NCI-H226 (cell line): ENCODE results near the gene MRGPRD.
A peak's percentile ranks its signal among the peaks of the same experiment; 100 is the strongest.
"Not testable (repeated sequence)": the region's sequence is repeated elsewhere in the genome, so short reads cannot be mapped to it uniquely, and the experiment has no call there.

Experiments
- DNase-seq: peaks from one replicate; pipeline ENCODE4 v3.0.0-alpha.2; 2015

Gene MRGPRD

DNA sequence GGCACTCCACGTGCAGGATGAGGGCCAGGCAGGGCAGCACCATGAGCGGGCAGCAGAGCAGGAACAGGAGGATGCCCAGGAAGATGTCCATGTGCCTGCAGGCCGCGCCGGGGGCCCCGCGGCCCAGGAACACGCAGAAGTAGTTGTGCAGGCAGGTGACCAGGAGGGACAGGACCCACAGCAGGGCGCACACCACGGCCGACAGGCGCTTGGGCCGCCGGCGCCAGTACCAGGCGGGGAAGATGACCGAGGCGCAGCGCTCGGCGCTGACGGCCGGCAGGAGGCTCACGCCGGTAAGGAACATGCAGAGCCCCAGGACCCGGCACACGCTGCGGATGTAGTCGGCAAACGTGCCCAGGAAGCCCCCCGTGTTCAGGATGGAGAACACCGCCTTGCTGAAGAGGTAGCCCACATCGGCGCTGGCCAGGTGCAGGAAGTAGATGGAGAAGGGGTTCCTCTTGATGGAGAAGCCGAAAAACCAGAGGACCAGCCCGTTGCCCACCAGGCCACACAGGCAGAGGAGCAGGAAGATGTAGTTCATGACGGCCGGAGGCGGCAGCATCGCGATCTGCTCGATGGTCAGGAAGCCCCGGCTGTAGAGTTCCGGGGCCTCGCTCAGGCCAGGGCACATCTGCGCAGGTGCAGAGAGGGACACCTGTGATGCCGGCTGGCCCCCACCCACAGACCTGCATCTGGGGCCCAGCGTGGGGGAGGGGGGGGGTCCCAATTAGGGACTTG is 25.0 kb upstream of the MRGPRD start:
- no peak for DNase-seq

DNA sequence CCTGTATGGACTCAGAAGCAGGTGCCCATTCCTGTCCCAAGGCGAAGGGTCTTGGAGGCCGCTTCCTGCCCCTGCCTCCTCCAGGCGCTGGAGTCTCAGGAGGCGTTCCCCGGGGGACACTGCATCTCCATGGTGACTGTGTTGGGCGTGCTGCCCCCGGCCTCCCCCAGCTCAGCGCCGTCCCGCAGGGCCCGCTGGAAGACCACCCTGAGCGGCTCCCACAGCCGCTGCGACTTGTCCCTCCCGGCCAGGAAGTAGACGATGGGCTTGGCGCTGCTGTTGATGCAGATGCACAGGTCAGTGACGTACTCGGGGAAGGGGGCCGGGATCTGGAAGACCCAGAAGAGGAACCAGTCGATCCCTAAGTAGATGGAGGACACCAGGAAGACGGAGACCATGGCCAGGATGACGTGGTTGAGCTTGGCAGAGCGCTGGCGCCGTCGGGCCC is 24.4 kb upstream of the MRGPRD start:
- DNase-seq, result no peak

DNA sequence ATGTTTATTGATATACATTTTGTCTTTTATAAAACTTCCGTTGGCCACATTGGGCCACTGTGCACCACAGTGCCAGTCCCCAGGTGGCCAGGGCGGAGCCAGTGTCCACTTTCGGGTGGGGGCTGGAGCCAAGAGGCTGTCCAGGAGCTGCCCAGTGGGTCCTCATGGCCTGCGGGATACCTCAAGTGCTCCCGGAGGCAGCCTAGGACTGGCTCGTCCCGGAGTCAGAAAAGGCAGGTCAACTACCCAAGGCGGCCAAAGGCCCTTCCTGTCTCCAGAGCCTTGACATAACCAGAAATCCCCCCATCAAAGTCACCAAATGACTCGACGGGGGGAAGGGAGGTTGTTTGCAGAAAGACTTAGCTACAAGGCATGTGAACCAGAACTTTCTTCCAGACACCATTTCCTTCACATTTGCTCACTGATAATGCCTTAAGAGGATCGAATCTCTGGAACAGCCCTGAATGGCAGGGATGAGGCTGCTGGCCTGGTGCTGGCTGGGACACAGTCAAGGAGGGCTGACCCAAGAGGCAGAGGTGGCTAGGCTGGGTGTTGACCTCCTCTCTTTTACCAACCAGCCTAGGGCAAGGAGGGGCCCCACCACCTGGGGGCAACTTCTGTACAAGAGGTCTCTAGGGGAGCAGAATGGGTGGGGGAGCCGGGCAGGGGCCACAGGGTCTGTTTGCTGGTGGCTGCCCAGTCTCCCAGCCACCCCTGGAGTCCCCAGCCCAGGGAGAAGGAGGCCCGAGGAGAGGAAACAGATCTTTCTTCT is 23.8 kb upstream of the MRGPRD start:
- DNase-seq, result no peak

DNA sequence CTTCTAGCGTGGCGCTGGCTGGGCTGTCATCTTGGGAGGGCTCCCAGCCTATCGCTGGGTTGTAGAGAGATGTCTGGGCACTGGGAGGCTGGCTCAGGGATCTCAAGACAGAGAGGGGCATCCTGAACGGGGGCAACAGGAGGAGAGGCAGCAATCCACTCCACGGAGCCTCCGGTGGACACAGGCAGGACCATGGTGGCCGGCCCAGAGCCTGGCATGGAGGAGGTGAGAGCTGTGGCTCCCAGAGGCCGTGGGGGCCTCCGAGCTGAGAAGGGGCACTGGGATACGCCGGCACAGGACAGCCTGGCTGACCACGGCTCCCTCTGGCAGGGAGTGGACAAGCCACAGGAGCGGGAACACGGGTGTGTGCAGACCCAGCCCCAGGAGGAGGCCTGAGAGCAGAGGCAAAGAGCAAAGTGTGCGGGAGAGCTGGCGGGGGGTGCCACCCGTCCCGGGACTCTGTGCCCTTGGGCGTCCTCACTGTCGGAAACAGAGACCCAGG is 23.1 kb upstream of the MRGPRD start:
- DNase-seq, result no peak

DNA sequence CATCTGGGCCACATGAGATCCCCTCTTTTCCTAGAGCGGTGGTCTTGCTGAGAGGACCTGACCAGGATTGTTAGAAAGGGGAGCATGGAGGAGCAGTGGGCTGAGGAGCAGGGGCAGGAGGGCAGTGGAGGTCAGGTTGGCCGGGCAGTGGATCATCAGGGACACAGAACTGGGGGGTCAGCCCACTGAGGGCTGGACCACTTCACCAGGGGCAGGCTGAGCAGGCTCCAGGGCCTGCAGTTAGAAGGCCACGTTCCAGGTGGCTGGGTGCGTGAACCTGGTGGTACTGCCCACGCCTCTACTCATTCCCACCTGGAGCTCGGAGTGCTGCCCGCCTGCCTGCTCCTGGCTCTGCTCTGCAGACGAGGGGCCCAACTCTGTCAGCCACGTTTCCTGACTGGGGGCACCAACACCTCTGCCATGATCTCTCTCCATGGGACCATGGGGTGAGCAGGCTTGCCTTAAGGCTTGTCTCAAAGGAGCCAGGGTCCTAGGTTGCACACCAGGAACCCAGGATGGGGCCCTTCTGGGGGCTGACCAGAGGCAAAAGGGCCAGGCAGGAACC is 22.6 kb upstream of the MRGPRD start:
- DNase-seq, result no peak

DNA sequence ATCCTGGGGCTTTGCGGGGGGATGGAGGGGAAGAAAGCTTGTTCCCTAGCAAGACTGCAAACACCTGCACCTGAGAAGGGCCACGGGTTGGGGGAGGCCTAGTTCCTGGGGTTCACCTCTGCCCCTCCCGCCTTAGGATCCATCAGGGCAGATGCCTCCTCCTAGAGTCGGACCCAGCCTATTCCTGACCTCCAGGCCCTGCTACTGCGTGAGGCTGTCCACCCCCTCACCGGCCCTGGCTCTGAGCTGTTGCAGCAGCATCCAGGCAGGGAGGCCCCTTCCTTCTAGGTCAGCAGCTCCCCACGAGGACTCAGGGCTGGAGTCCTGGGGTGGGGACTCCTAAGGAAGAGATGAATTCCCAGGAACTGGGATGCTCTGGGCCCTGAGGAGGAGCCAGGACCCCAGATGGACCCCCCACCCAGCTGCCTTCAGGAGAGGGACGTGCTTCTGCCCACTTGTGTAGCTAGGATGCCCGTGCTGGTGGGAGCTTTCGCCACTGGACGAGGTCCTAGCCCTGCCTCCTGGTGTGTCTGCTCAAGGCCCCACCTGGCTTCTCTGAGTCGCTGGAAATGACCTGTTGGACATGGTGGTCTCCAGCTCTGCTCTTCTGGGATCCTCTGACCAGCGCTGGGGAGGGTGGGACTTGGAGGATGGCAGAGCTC is 21.9 kb upstream of the MRGPRD start:
- DNase-seq, result no peak

DNA sequence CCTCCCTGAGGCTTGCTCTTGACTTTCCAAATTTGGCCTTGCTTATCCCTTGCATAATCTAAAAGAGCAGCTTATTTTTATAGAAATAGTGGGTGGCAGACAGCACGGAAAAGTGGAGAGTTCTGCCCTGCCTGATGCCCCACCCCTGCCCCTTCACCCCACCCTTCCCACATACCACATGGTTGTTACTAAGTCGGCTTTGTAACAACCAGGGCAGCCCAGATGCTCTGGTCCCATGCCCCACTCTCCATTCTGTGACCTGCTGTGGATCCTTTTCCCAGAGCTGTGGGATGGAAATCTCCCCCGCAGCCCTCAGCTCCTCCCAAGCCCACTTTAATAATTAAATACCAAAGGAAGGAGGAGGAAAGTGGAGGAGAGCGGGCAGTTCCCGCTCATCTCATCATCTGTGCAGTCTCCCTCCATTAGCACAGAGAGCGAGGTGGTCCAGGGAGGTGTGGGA is 21.4 kb upstream of the MRGPRD start:
- no peak for DNase-seq

DNA sequence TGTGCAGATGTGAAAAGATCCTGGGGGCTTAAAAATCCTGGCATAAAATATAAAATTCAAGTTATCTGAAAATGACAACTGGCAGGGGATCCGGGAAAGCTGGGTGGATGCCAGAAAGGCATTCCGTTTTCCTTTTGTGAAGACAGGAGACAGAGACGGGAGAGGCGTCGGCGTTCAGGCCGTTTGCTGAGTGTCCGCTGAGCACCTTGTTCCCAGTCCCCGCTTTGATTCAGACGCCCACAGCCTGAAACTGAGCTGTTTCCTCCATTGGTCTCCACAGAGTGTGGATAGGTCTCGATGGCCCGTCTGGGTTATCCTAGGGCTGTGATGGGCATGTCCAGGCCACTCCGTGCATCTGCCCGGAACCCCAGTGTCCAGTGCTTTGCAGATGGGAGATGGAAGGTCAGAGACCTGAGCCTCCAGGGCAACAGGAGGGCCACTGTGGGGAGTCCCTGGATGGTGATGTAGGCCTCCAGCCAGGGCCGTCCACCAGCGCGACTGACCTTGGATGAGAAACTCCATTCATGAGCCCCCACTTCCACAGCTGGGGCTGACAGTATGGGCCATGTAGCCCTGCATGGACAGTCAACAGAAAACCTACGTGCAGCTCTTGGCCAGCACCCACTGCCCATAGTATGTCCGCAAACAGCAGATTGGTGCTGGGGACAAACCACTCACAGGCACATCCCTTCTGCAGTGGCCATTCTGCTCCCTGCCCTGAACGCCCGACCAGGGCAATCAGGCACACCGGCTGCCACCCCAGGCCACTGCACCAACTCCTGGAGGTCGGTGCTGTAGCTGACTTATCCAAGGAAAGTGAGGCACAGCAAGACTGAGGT is 20.7 kb upstream of the MRGPRD start:
- DNase-seq, result no peak

DNA sequence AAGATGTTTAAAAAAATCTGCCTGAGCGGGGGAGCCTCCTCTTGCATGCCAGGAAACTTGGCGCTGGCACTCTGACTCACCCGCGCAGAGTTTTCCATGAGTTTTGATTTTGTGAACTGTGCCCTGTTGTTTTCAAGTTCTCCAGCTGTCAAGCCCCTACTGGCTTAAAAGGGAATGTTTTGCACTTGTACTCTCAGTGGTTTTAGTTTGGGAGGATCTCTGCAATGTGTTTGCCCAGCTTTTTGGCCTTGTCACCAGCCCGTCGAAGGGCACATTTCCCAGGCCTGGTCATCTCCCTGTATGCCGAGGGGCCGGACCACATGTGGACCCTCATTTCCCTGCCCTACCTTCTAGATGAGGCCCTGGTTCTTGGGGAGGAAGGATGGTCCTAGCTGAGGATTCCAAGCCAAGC is 20.1 kb upstream of the MRGPRD start:
- DNase-seq, result peak; percentile 85

DNA sequence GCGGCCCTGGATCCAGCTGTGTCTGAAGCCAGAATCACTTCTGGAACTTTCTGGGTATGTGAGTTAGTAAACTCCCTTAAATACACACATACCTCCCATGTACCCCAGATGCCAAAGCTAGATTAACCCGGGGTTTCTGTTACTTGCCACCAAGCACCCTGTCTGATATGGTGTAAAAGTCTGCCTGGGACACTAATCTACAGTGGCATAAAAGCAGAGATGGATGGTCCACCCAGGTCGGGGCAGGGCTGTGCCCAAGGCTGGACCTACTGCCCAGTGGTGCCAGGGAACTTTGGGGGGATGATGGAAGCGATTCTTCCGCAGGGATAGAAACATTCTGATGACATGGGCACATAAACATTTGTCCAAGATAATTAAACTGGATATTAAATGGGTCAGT is 19.6 kb upstream of the MRGPRD start:
- DNase-seq, result no peak

DNA sequence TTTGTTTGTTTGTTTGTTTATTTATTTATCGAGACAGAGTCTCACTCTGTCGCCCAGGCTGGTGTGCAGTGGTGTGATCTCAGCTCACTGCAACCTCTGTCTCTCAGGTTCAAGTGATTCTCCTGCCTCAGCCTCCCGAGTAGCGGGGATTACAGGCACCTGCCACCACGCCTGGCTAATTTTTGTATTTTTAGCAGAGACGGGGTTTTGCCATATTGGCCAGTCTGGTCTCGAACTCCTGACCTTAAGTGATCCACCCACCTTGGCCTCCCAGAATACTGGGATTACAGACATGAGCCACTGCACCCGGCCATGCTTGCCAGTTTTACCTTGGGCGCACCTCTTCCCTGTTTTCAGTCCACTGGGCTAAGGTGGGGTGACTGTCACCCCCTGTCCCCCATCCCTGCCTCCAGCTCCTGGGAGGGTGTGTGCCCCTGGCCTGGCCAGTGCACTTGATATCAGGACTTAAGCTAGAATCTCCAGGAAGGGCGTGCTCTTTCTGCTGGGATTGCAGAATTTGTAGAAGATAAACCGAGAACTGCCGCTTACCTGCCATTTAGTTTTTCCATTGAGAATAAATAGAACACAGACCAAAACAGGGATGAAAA is 19.1 kb upstream of the MRGPRD start:
- DNase-seq, result not testable (repeated sequence)

DNA sequence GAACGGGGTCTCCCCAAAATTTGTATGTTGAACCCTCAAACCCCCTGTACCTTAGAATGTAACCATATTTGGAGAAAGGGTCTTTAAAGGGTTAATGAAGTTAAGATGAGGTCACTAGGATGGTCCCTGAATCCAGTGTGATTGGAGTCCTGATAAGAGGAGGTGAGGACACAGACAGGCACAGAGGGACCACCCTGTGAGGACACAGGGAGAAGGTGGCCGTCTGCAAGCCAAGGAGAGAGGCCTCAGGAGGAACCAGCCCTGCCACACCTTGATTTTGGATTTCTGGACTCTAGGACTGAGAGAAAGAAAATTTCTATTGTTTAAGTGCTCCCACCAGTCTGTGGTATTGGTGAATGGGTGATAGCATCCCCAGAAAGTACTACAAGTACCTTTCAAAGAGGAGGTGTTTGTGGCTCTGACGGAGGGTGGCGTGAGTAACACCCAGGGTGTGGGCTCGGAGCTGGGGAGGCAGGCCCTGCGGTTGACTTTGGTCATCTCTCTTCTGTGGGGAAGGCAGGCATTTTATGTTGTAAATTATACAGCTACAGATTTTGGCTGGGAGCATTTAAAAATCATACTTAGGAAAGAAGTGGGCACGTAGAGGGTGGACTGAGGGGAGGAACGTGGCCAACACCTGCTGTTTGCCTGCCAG is 18.4 kb upstream of the MRGPRD start:
- no peak for DNase-seq

DNA sequence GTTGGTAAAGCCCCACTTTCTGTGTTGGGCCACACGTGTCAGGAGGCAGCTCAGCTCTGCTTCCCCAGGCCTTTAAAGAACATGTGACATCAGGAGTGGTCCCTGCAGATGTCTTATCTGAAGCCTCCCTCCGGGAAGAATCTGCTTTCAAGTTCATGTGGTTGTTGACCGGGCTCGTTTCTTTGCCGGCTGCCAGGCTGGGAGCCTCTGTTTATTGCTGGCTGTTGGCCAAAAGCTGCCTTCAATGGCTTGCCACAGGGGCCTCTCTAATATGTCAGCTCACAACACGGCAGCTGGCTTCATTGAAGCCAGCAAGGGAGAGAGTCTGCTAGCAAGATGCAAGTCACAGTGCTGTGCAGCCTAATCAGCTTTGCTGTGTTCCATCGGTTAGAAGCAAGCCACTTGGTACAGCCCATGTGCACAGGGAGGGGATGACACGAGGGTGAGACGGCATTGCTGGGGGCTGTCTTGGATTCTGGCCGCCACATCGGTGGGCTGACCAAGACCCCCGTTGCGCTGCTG is 17.7 kb upstream of the MRGPRD start:
- no peak for DNase-seq

DNA sequence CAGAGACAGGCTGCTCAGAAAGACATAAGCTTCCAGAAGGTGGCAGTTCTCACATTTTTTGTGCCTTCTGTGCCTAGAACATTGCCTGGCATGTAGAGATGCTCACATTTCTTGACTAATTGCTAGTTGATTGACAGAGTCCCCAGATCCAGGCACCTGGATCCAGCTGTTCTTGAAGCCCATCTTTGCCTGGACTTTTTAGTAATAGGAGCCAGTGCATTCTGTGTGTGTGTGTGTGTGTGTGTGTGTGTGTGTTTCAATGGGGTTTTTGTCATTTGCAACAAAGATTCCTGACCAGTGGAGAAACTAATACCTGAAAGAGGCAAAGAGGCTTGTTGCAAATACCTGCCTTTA is 17.2 kb upstream of the MRGPRD start:
- no peak for DNase-seq

DNA sequence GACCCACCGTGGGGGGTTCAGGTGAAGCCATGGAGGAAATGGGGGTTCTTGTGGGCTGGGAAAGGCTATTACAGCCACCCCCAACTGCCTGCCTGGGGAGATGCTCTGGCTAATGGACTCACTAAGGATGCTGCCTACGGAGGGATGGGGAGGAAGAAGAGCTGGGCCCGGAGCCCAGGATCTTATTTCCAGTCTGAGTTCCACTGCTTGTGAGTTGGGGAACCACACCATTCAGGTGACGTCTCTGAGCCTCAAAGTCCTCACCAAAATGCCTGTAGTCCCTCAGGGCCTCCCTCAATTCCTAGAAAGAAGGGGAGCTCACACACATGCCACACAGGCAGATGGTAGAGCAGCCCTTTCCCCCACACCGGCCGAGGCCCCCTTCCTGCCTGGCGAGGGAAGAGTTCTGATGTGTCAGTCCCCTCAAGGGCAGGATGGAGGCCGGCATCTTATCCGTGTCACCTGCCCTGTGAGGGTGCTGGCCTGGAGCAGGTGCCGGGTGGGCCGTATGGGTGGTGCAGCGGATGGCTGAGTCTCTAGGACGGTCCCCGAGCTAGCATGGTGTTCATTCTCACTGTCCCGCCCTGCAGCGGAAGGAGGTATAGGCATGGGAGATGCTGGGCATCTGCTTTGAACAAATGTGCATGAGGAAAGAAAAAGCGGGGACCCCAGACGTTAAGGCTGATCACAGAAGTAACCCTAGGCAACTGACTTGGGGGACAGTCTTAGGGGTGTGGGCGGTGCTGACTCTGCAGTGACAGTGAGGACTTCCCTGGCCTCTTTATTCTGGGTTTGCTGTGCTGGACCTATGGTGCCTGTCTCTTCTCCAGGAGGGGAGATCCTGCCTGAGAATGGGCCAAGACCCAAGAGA is 16.6 kb upstream of the MRGPRD start:
- no peak for DNase-seq

DNA sequence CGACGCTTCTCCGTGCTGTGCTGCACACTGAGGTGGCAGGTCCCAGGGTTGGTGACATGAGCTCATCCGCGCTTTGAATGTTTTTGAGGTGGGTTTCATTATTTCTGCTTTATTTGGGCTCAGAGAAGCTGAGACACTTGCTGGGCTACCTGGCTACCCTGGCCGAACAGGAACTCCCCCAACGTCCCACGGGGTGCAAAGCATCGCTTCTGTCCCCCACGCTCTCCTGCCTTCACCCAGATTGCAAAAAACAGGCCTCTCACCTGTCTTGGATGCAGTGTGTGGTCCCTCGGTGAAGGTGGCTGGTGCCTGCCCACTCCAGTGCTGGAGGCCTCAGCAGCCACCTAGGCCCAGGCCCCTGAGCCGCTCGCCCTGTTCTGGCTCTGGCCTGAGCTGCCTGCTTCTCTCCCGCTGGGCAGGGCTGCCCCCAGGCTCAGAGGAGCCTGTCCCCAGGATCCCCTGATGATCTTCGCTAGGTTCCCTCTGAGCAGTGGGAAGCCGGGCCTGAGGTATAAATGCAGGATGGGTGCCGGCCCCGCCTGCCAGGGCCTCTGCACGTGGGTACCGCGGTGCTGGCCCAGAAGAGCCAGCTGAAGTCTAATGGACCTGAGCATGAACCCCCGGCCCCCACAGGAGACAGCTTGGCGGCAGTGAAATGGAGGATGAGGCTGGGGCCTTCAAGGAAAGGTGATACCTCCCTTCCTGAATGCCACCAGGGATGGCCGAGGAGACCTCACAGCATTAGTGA is 15.8 kb upstream of the MRGPRD start:
- no peak for DNase-seq

DNA sequence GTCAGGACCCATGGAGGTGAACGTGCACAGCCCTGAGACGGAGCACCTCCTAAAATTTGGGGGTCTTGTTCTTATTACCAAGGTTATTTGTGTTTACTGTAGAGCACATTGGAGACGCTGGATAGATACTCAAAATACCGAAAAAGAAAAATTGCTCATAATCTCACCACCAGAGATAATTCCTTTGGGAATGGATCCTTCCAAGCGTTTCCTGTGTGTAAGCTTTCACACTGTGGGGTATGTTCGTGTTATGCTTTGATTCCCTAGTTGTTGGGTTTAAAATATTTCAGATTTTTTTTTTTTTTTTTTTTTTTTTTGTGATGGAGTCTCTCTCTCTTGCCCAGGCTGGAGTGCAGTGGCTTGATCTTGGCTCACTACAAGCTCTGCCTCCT is 14.1 kb upstream of the MRGPRD start:
- no peak for DNase-seq

DNA sequence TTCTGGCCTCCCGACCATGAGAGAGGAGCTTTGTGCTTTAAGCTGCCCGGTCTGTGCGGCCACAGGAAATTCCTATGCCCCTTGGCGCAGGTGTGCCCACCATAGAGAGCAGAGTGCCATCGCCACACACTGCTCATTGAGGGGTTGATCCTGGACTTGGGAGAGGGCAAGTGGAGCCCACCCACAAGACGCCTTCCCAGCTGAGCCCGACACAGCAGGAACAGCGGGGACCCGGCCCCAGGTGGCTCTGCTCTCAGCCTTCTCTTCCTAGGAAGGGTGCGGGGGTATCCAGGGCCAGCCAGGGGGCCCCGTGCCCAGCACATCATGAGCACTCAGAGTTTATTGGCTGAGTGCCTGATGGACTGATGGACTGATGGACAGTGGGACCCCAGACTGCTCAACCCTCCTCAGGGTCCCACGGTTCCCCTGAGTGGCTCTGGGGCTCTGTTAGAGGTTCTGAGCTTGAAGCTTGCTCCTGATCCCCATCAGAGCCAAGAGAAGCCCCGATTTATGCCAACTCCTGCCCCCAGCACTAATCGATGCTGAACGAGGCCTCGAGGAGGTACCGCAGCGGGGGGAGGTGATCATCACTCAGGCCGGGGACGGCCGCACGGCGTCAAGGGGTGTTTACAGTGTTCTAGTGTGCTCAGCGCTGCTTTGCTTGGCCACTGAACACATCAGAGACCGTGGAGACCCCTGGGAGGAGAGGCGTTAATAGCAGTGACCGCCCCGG is 13.5 kb upstream of the MRGPRD start:
- no peak for DNase-seq

DNA sequence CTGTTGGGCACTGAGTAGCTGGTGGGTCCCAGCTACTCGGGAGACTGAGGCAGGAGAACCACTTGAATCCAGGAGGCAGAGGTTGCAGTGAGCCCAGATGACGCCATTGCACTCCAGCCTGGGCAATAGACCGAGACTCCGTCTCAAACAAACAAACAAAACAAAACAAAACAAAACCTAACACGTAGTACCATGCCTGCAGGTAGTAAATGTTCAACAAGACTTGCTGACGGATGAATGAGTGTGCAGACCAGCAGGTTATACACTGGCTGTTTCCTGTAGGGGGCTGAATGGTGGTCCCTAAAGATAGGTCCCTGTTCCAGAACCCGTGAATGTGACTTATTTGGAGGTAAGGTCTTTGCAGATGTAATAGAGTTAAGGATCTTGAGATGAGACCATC is 12.8 kb upstream of the MRGPRD start:
- DNase-seq, result no peak
